Activated T-cell treated with anti-CD3 and anti-CD28 coated beads, Interleukin-2, amount 50 U/mL, for 1 hour (primary cell): ENCODE measurements around the gene POPDC3.
"Not testable (repeated sequence)": the region's sequence is repeated elsewhere in the genome, so short reads cannot be mapped to it uniquely, and the experiment has no call there.

Experiments used
- DNase-seq: peaks from one replicate; pipeline ENCODE4 v3.0.0-alpha.2; 2020

Gene POPDC3, protein sequence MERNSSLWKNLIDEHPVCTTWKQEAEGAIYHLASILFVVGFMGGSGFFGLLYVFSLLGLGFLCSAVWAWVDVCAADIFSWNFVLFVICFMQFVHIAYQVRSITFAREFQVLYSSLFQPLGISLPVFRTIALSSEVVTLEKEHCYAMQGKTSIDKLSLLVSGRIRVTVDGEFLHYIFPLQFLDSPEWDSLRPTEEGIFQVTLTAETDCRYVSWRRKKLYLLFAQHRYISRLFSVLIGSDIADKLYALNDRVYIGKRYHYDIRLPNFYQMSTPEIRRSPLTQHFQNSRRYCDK

GRCh38 chr6:105179244-105180065 is at the start of gene POPDC3:
POPDC3 (minus strand) TSS chr6:105180014; CDS start chr6:105161909, 18,105 bp downstream.
- DNase-seq, result no peak

DNA sequence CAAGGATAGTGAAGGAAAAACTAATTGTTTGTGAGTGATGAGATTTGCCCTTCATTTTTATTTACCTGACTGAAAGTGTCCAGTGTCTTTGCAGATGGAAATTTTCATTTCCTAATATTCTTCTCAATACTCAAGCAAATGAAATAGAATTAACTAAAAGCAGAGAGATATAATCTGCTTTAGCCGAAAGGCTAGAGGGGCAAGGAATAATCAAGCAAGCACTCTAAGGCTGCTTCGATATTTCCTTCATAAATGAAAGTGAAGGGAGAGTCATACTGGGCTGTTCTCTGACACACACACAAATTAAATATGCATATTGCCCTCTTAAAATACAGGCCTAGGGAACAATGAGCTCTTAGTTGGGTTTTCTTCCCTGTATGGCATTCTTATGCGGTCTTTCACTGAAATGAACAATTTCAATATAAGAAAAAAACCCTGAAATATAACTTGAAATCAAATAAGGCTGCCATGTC is 47.5 kb upstream of the POPDC3 start:
- DNase-seq, result no peak

DNA sequence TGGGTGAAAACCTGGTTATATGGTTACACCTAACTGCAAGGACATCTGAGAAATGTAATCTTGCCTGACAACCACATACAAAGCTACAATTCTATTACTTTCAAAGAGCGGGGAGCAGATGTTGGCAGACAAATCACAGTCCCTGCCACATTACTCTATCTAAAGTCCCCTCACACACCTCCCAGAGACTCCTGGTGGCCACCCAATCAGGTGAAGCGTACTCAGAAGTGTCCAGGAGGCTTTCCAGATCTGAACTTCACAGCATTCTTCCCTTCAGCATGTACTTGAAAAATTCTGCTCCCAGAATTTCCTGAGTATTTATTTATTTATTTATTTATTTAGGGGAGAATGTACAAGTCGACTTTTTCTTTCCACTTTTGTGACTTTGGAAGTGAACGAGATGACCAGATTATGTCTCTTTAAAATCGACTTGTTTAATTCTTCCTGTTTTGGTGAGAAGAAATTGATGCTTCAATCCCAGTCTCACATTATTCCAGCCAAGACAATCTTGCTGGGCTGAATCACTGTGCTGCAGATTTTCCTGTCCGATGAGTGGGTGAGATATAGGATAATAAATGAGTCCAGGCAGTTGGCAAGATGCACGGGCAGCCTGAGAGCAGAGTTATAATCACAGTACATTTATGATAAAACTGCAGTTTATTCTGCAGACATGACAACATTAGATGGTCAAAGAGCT is 46.9 kb upstream of the POPDC3 start:
- no peak for DNase-seq

DNA sequence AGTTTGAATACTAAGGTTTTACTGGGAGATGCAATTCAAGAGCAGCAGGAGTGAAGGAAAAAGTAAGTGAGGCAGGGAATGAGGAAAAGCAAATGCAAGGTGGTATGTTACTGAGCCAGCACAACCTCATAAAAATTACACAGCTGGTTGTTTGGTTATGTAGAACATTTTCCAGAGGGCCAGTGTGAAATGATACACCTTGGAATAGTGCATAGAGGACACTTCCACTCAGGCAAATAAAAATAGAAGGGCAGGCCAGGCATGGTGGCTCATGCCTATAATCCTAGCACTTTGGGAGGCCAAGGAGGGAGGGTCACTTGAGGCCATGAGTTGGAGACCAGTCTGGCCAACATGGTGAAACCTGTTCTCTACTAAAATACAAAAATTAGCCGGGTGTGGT is 43.4 kb upstream of the POPDC3 start:
- no peak for DNase-seq

DNA sequence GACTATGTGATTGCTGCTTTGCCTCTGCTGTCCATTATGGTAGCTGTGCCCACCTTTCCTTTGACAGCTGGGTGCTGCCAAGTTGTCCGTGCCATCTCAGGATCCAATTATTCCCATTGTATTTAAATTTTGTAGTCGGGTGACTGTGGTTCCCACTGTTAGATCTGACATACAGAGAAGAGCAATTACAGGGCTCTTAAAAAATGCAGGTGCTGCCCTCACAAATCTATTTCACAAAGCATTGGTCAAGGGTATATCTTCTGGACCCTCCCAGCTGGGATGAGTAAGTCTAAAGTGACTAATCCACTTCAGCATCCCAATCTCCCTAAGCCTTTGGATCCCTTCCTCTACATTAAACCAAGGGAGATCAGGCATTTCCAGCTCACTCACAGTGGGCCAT is 41.4 kb upstream of the POPDC3 start:
- DNase-seq, result not testable (repeated sequence)

DNA sequence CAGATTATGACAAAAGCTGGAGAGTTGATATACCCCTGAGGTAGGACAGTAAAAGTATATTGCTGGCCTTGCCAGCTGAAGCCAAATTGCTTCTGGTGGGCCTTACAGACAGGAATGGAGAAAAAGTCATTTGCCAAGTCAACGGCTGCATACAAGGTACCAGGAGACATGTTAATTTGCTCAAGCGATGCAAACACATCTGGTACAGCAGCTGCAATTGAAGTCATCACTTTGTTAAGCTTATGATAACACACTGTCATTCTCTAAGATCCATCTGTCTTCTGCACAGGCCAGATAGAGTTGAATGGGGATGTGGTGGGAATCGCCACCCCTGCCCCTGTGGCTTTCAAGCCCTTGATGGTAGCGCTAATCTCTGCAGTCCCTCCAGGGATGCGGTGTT is 40.4 kb upstream of the POPDC3 start:
- DNase-seq, result no peak

DNA sequence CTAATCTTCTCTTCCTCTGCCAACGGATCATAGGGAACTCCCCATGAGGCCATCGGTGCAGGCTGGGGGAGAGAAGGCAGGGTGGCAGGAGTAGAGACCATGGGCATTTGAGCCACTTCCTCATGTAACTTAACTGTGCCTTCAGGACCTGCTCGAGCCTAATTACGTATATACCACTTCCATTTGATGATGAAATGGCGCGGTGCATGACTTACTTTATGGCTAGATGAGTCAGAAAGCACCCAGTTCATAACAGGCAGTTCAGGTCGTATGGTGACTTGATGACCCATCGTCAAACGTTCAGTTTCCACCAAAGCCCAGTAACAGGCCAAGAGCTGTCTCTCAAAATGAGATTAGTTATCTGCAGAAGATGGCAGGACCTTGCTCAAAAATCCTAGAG is 39.4 kb upstream of the POPDC3 start:
- DNase-seq, result not testable (repeated sequence)

GRCh38 chr6:105215506-105215905 is 35.7 kb upstream of the POPDC3 start:
- no peak for DNase-seq

GRCh38 chr6:105214668-105215067 is 34.9 kb upstream of the POPDC3 start:
- no peak for DNase-seq

DNA sequence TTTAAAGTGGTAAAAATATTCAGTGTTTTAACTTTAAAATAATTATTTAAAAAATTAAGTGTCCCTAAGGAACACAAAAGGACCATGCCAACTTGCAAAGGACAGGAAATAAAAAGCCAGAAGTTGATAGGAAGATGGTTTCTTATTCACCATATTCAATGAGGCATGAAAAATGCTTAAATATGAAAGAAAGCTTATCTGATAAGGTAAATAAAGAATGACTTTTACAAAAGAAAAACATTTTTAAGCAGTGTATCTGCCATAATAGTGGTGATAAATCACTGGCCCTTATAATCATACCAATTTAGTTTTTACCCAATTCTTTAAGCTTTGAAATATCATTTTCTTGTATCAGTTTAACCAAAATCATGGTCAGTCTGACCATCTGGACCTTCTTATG is 33.5 kb upstream of the POPDC3 start:
- no peak for DNase-seq

DNA sequence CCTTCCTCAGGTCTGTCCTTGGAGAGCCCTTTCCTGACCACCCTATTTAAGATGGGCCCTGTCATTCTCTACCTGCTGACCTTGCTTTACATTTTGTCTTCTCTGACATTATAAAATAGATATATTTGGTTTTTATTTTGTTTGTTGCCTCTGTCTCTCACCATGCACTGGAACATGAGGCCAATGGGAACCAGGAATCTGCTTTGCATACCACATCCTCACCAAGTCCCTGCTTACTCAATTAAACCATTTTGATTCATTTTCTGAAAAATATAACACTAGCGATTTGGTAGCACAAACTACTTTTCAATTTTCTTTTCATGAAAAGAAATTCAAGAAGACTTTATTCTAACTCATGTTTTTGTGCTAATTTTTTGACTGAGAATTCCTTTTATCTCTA is 32.8 kb upstream of the POPDC3 start:
- no peak for DNase-seq

- DNase-seq, result no peak
These were observed 32.0 kb upstream of the POPDC3 start for GRCh38 chr6:105211831-105212230.

DNA sequence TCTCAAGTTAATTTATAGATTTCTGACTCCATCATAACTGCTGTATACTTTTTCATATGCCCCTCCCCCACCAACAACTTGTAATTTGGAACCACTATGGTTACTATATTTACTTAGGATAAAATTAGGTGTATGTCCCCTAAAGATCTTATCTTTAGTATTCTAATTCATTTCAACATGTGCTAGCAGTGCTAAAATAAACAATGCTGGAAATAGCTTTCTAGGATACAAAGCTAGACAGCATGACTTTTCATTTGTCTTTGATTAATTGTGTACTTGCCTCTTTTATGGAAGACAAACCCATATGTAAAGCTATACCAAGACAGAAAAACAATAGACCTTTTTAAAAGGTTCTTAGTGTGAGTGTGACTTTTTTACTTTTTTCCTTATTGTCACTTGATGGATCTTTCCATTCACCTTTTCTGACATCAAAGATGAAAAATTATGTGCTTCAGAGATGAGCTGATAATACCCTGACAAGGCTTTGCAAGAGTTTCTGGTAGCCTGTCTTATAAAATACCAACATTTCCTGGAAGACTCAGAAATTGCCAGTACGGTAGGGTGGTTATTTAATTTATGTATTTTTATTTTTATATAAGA is 31.2 kb upstream of the POPDC3 start:
- no peak for DNase-seq

- no peak for DNase-seq
These were observed 30.3 kb upstream of the POPDC3 start for GRCh38 chr6:105209950-105210706.

DNA sequence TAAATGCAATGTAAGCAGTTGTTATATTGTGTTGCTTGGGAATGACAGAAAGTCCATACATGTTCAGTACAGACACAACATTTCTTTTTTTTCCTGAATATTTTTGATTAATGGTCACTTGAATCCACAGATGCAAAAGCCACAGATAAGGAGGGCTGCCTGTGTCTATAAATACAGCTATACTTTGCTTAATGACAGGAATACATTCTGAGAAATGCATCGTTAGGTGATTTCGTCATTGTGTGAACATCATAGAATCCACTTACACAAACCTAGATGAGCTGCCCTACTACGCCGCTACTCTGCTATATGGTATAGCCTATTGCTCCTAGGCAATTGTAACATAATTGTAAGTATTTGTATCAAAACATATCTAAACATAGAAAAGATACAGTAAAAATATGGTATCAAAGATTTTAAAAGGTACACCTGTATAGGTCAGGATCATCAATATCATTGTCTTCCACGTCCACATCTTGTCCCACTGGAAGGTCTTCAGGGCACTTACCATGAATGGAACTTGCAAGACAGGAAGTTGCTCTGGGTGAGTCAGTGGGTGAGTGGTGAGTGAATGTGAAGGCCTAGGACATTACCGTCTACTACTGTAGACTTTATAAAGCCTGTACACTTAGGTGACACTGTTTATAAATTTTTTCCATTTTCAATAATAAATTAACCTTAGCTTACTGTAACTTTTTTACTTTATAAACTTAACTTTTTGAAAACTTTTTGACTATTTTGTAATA is 27.9 kb upstream of the POPDC3 start:
- no peak for DNase-seq

DNA sequence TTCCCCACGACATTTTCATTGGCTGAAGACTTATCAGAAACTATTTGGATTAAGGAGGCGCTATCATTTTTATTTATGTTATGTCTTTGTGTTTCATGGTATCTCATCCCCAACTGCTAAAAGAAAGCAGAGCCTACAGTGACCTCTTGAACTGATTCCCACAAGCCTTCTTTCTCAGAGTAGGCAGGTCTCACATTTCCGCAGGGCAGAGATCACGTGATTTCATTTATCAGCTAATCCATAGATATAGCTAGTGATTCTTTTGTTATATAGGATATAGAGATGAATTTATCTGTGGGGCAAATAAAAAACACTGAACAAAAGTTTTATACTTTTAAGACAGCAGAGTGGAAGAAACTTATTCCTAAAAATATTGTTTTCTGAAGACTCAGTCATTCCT is 25.0 kb upstream of the POPDC3 start:
- no peak for DNase-seq

- no peak for DNase-seq
These were observed 24.5 kb upstream of the POPDC3 start for GRCh38 chr6:105204331-105204730.

DNA sequence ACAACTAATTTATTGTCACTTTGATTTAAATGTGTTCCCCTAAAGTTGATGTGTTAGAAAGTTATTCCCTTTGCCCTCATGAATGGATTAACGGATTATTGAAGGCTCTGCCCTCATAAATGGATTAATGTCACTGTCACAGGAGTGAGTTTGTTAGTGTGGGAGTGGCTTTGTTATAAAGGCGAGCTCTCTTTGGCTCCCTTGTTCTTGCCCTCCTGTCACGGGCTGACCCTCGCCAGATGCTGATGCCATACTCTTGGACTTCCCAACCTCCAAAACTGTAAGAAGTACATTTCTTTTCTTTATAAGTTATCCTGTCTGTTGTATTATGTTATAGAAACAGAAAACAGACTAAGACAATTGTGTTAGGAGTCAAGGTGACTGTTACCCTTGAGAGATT is 22.7 kb upstream of the POPDC3 start:
- DNase-seq, result no peak

DNA sequence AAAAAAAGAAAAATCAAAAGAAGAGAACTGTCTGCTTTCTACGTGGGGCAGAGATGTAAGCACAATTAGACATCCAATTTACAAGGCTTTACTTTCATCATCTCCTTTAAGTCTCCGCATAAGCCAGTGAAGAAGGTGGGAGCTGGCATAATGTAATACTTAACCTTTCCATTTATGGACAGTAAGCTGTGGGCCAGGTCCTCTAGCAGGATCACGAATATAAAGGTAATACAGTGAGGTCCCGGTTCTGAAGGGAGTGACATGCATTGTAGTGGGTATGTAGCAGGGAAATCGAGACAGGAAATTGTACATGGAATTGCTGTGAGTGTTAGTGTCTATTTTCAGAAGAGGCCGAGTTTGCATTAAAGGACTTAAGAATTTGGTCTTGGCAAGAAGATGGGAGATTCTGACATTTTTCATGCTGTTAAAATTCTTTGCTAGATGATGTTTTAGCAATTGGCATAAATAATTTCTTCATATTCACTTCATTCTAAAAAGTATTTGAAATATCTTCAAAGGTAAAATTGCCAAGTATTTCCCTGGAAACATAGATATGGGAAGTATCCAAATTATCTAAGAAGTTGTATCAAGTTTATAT is 20.4 kb upstream of the POPDC3 start:
- no peak for DNase-seq

DNA sequence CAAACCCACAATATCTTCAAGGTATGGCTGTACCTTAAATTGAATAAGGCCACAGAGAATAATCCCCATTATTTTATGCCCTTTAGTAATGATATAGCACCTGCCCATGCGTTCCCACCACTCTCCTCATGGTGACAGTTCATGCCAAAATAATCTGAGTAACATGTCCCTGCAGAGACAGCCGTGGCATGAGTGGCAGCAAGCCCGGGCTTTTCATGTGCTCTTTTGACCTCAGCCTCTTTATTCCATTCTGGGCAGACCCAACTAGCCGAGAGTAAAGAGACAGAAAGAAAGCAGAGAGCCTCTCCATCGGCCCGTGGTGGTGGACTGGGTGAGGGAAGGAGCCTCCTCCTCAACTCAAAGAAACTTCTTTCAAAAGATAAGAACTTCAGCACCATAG is 19.9 kb upstream of the POPDC3 start:
- DNase-seq, result no peak

- no peak for DNase-seq
These were observed 16.3 kb upstream of the POPDC3 start for GRCh38 chr6:105196076-105196475.
